ENCODE measurements around the gene SMARCA2. TPM values are rescaled to one million over a fixed set of nuclear protein-coding genes. Genes with fewer than 3 reads are reported as not detected.

SMARCA2 gene
- total and polyA plus RNA-seq, 4 donors = 143 to 161 (median 152) TPM

GRCh38 chr9:2229109-2229721, 214.1 kb downstream of the SMARCA2 start:
- Histone ChIP-seq H3K9me3 (ENCODE audit: control insufficient read depth, insufficient read depth, low read length) (no peaks in the 10 kb centered on the region), H3K4me3 (ENCODE audit: low read depth, low read length) (no peak overlapping the region), H3K27me3 (ENCODE audit: control insufficient read depth, insufficient read depth, low read length) (no peaks in the 10 kb centered on the region), H3K27ac (ENCODE audit: low read depth, low read length) (no peak overlapping the region), H3K4me1 (ENCODE audit: control insufficient read depth, insufficient read depth, low read length) (peaks cover 3% of the 10 kb centered on the region), H3K36me3 (ENCODE audit: control insufficient read depth, insufficient read depth, low read length) (no peaks in the 10 kb centered on the region)
- WGBS (ENCODE audit: insufficient coverage) = no CpG with 5 or more reads among the region's 3 CpGs
- no peak for DNase-seq (ENCODE audit: low read depth in 4 of 6, low spot score in 6 of 6)

GRCh38 chr9:2230362-2230761, 215.2 kb downstream of the SMARCA2 start:
- no peak for DNase-seq (ENCODE audit: low read depth in 4 of 6, low spot score in 6 of 6)
- no CpG with 5 or more reads among the region's 2 CpGs for WGBS (ENCODE audit: insufficient coverage)
- H3K4me3 ChIP-seq (ENCODE audit: low read depth, low read length) = no peak overlapping the region
- H3K4me1 ChIP-seq (ENCODE audit: control insufficient read depth, insufficient read depth, low read length) = peaks cover 8% of the 10 kb centered on the region
- H3K27ac ChIP-seq (ENCODE audit: low read depth, low read length) = no peak overlapping the region
- no peaks in the 10 kb centered on the region for H3K27me3 ChIP-seq (ENCODE audit: control insufficient read depth, insufficient read depth, low read length)
- no peaks in the 10 kb centered on the region for H3K9me3 ChIP-seq (ENCODE audit: control insufficient read depth, insufficient read depth, low read length)
- no peaks in the 10 kb centered on the region for H3K36me3 ChIP-seq (ENCODE audit: control insufficient read depth, insufficient read depth, low read length)

GRCh38 chr9:2231101-2231500, 216.0 kb downstream of the SMARCA2 start:
- no peaks in the 10 kb centered on the region for H3K9me3 ChIP-seq (ENCODE audit: control insufficient read depth, insufficient read depth, low read length)
- H3K27ac ChIP-seq (ENCODE audit: low read depth, low read length) = no peak overlapping the region
- H3K4me3 ChIP-seq (ENCODE audit: low read depth, low read length) = no peak overlapping the region
- no peak for DNase-seq (ENCODE audit: low read depth in 4 of 6, low spot score in 6 of 6)
- H3K27me3 ChIP-seq (ENCODE audit: control insufficient read depth, insufficient read depth, low read length) = no peaks in the 10 kb centered on the region
- WGBS (ENCODE audit: insufficient coverage) = no CpG with 5 or more reads among the region's 1 CpG
- H3K4me1 ChIP-seq (ENCODE audit: control insufficient read depth, insufficient read depth, low read length) = peaks cover 8% of the 10 kb centered on the region
- H3K36me3 ChIP-seq (ENCODE audit: control insufficient read depth, insufficient read depth, low read length) = no peaks in the 10 kb centered on the region

- no peaks in the 10 kb centered on the region for H3K36me3 ChIP-seq (ENCODE audit: control insufficient read depth, insufficient read depth, low read length)
- H3K27me3 ChIP-seq (ENCODE audit: control insufficient read depth, insufficient read depth, low read length) = no peaks in the 10 kb centered on the region
- WGBS (ENCODE audit: insufficient coverage) = 75% methylated on average over 2 of the region's 2 CpGs
- peaks cover 8% of the 10 kb centered on the region for H3K4me1 ChIP-seq (ENCODE audit: control insufficient read depth, insufficient read depth, low read length)
- no peaks in the 10 kb centered on the region for H3K9me3 ChIP-seq (ENCODE audit: control insufficient read depth, insufficient read depth, low read length)
- DNase-seq (ENCODE audit: low read depth in 4 of 6, low spot score in 6 of 6) = peak in 1 of 6 donors; percentile 35
- H3K4me3 ChIP-seq (ENCODE audit: low read depth, low read length) = no peak overlapping the region
- no peak overlapping the region for H3K27ac ChIP-seq (ENCODE audit: low read depth, low read length)
Measured at GRCh38 chr9:2231829-2232228, 216.7 kb downstream of the SMARCA2 start.

GRCh38 chr9:2233274-2233673, 218.1 kb downstream of the SMARCA2 start:
- DNase-seq (ENCODE audit: low read depth in 4 of 6, low spot score in 6 of 6) = no peak
- Histone ChIP-seq H3K36me3 (ENCODE audit: control insufficient read depth, insufficient read depth, low read length) (no peaks in the 10 kb centered on the region), H3K4me1 (ENCODE audit: control insufficient read depth, insufficient read depth, low read length) (peaks cover 6% of the 10 kb centered on the region), H3K27me3 (ENCODE audit: control insufficient read depth, insufficient read depth, low read length) (no peaks in the 10 kb centered on the region), H3K9me3 (ENCODE audit: control insufficient read depth, insufficient read depth, low read length) (no peaks in the 10 kb centered on the region), H3K4me3 (ENCODE audit: low read depth, low read length) (no peak overlapping the region), H3K27ac (ENCODE audit: low read depth, low read length) (no peak overlapping the region)
- WGBS (ENCODE audit: insufficient coverage) = 100% methylated on average over 2 of the region's 3 CpGs

- no peaks in the 10 kb centered on the region for H3K9me3 ChIP-seq (ENCODE audit: control insufficient read depth, insufficient read depth, low read length)
- 46% methylated on average over 5 of the region's 5 CpGs for WGBS (ENCODE audit: insufficient coverage)
- DNase-seq (ENCODE audit: low read depth in 4 of 6, low spot score in 6 of 6) = peak in 2 of 6 donors; percentile 55 to 76
- H3K4me3 ChIP-seq (ENCODE audit: low read depth, low read length) = no peak overlapping the region
- peaks cover 6% of the 10 kb centered on the region for H3K4me1 ChIP-seq (ENCODE audit: control insufficient read depth, insufficient read depth, low read length)
- no peaks in the 10 kb centered on the region for H3K36me3 ChIP-seq (ENCODE audit: control insufficient read depth, insufficient read depth, low read length)
- H3K27ac ChIP-seq (ENCODE audit: low read depth, low read length) = no peak overlapping the region
- no peaks in the 10 kb centered on the region for H3K27me3 ChIP-seq (ENCODE audit: control insufficient read depth, insufficient read depth, low read length)
Measured at GRCh38 chr9:2234371-2234893, 219.3 kb downstream of the SMARCA2 start.

GRCh38 chr9:2235623-2236022, 220.5 kb downstream of the SMARCA2 start:
- no CpG with 5 or more reads among the region's 5 CpGs for WGBS (ENCODE audit: insufficient coverage)
- Histone ChIP-seq H3K27ac (ENCODE audit: low read depth, low read length) (no peak overlapping the region), H3K36me3 (ENCODE audit: control insufficient read depth, insufficient read depth, low read length) (no peaks in the 10 kb centered on the region), H3K4me3 (ENCODE audit: low read depth, low read length) (no peak overlapping the region), H3K4me1 (ENCODE audit: control insufficient read depth, insufficient read depth, low read length) (peaks cover 8% of the 10 kb centered on the region), H3K9me3 (ENCODE audit: control insufficient read depth, insufficient read depth, low read length) (no peaks in the 10 kb centered on the region), H3K27me3 (ENCODE audit: control insufficient read depth, insufficient read depth, low read length) (no peaks in the 10 kb centered on the region)
- no peak for DNase-seq (ENCODE audit: low read depth in 4 of 6, low spot score in 6 of 6)

GRCh38 chr9:2236850-2237249, 221.7 kb downstream of the SMARCA2 start:
- H3K27ac ChIP-seq (ENCODE audit: low read depth, low read length) = no peak overlapping the region
- H3K4me1 ChIP-seq (ENCODE audit: control insufficient read depth, insufficient read depth, low read length) = peaks cover 20% of the 10 kb centered on the region
- WGBS (ENCODE audit: insufficient coverage) = no CpG with 5 or more reads among the region's 3 CpGs
- no peaks in the 10 kb centered on the region for H3K9me3 ChIP-seq (ENCODE audit: control insufficient read depth, insufficient read depth, low read length)
- H3K4me3 ChIP-seq (ENCODE audit: low read depth, low read length) = no peak overlapping the region
- H3K36me3 ChIP-seq (ENCODE audit: control insufficient read depth, insufficient read depth, low read length) = no peaks in the 10 kb centered on the region
- H3K27me3 ChIP-seq (ENCODE audit: control insufficient read depth, insufficient read depth, low read length) = no peaks in the 10 kb centered on the region
- peak in 1 of 6 donors; percentile 38 for DNase-seq (ENCODE audit: low read depth in 4 of 6, low spot score in 6 of 6)

GRCh38 chr9:2241461-2241835, 226.3 kb downstream of the SMARCA2 start:
- Histone ChIP-seq H3K4me1 (ENCODE audit: control insufficient read depth, insufficient read depth, low read length) (peaks cover 25% of the 10 kb centered on the region), H3K27ac (ENCODE audit: low read depth, low read length) (peak overlapping the region; percentile 96), H3K27me3 (ENCODE audit: control insufficient read depth, insufficient read depth, low read length) (no peaks in the 10 kb centered on the region), H3K36me3 (ENCODE audit: control insufficient read depth, insufficient read depth, low read length) (no peaks in the 10 kb centered on the region), H3K9me3 (ENCODE audit: control insufficient read depth, insufficient read depth, low read length) (no peaks in the 10 kb centered on the region), H3K4me3 (ENCODE audit: low read depth, low read length) (peak overlapping the region; percentile 68)
- DNase-seq (ENCODE audit: low read depth in 4 of 6, low spot score in 6 of 6) = peak in 5 of 6 donors; percentile 78 to 98 (median 84)
- WGBS (ENCODE audit: insufficient coverage) = under 1% methylated on average over 15 of the region's 15 CpGs
